ENCODE results near the gene TESMIN. TPM values are rescaled to one million over a fixed set of nuclear protein-coding genes. Genes with fewer than 3 reads are reported as not detected.

TESMIN gene
- polyA plus RNA-seq, 1 donor (not counting 4 experiments of a cell fraction or from before 2014, with no cell fraction given) = 4.0 TPM

GRCh38 chr11:68714060-68714856 lies 37.1 kb downstream of the TESMIN start:
- H3K79me2 ChIP-seq (ENCODE audit: control insufficient read depth, insufficient read depth, low read length) = no peaks in the 10 kb centered on the region
- dilution Hi-C loops (cut with MboI; ENCODE audit: extremely low pct_ligation_motif_present, low sequenced_read_pairs) = no loop called here

GRCh38 chr11:68711114-68711513 lies 40.2 kb downstream of the TESMIN start:
- Histone ChIP-seq H3K27me3 (ENCODE audit: control insufficient read depth, extremely low read depth, insufficient read depth, low read length) (peaks cover 4% of the 10 kb centered on the region), H3K9me1 (ENCODE audit: control insufficient read depth, extremely low read depth, insufficient read depth, low read length) (no peaks in the 10 kb centered on the region), H3K36me3 (ENCODE audit: control insufficient read depth in 2 of 2, extremely low read depth in 1 of 2, insufficient read depth in 2 of 2, low read length in 2 of 2) (no peaks in the 10 kb centered on the region), H3K79me2 (ENCODE audit: control insufficient read depth, insufficient read depth, low read length) (no peaks in the 10 kb centered on the region), H4K20me1 (ENCODE audit: control insufficient read depth, extremely low read depth, insufficient read depth, low read length) (no peaks in the 10 kb centered on the region), H3K4me2 (ENCODE audit: control insufficient read depth, extremely low read depth, insufficient read depth, low read depth, low read length) (no peak overlapping the region), H2AFZ (ENCODE audit: control insufficient read depth, low read length) (no peak overlapping the region), H3K4me3 (ENCODE audit: control insufficient read depth in 2 of 3, extremely low read depth in 1 of 3, insufficient read depth in 2 of 3, low read depth in 1 of 3, low read length in 3 of 3) (no peak overlapping the region), H3K9me3 (ENCODE audit: control insufficient read depth, low read depth, low read length) (no peaks in the 10 kb centered on the region), H3K27ac (ENCODE audit: control insufficient read depth, insufficient read depth, low read length) (no peak overlapping the region), H3K4me1 (ENCODE audit: control insufficient read depth, extremely low read depth, insufficient read depth, low read length) (no peaks in the 10 kb centered on the region), H3K9ac (ENCODE audit: control insufficient read depth, extremely low read depth, insufficient read depth, low read length) (no peak overlapping the region)
- dilution Hi-C loops (cut with MboI; ENCODE audit: extremely low pct_ligation_motif_present, low sequenced_read_pairs) = no loop called here
- TF ChIP-seq EZH2 (IDR thresholded peaks at IDR 0.05; ENCODE audit: low read length) (no peak), CTCF (optimal IDR thresholded peaks at IDR 0.05 in 1 of 3, IDR thresholded peaks at IDR 0.05 in 1 of 3, conservative IDR thresholded peaks at IDR 0.05 in 1 of 3; ENCODE audit: extremely low read depth in 1 of 3, insufficient read depth in 2 of 3, low read length in 3 of 3) (no peak)
- no peak for DNase-seq (ENCODE audit: low read depth, low spot score)
- no peak for FAIRE-seq

More at GRCh38 chr11:68714060-68714856, 37.1 kb downstream of the TESMIN start:
- TF ChIP-seq EZH2 (IDR thresholded peaks at IDR 0.05; ENCODE audit: low read length) (no peak), CTCF (optimal IDR thresholded peaks at IDR 0.05 in 1 of 3, IDR thresholded peaks at IDR 0.05 in 1 of 3, conservative IDR thresholded peaks at IDR 0.05 in 1 of 3; ENCODE audit: extremely low read depth in 1 of 3, insufficient read depth in 2 of 3, low read length in 3 of 3) (no peak)
- no peaks in the 10 kb centered on the region for H3K9me1 ChIP-seq (ENCODE audit: control insufficient read depth, extremely low read depth, insufficient read depth, low read length)
- no peaks in the 10 kb centered on the region for H3K36me3 ChIP-seq (ENCODE audit: control insufficient read depth in 2 of 2, extremely low read depth in 1 of 2, insufficient read depth in 2 of 2, low read length in 2 of 2)
- no peaks in the 10 kb centered on the region for H3K4me1 ChIP-seq (ENCODE audit: control insufficient read depth, extremely low read depth, insufficient read depth, low read length)
- no peak for FAIRE-seq
- no peak overlapping the region for H3K9ac ChIP-seq (ENCODE audit: control insufficient read depth, extremely low read depth, insufficient read depth, low read length)
- H4K20me1 ChIP-seq (ENCODE audit: control insufficient read depth, extremely low read depth, insufficient read depth, low read length) = no peaks in the 10 kb centered on the region
- H3K4me2 ChIP-seq (ENCODE audit: control insufficient read depth, extremely low read depth, insufficient read depth, low read depth, low read length) = no peak overlapping the region
- H3K27me3 ChIP-seq (ENCODE audit: control insufficient read depth, extremely low read depth, insufficient read depth, low read length) = peaks cover 7% of the 10 kb centered on the region
- H3K27ac ChIP-seq (ENCODE audit: control insufficient read depth, insufficient read depth, low read length) = no peak overlapping the region
- no peaks in the 10 kb centered on the region for H3K9me3 ChIP-seq (ENCODE audit: control insufficient read depth, low read depth, low read length)
- H2AFZ ChIP-seq (ENCODE audit: control insufficient read depth, low read length) = no peak overlapping the region
- H3K4me3 ChIP-seq (ENCODE audit: control insufficient read depth in 2 of 3, extremely low read depth in 1 of 3, insufficient read depth in 2 of 3, low read depth in 1 of 3, low read length in 3 of 3) = no peak overlapping the region
- no peak for DNase-seq (ENCODE audit: low read depth, low spot score)
